Tibial nerve (tissue), 3 donors: ENCODE data around the gene DGKI.

ENCODE experiments used
- EP300 ChIP-seq, 2 donors: sonication (generic); formaldehyde crosslinking; IDR thresholded peaks; one replicate each; pipeline ENCODE4 v1.6.1; 2017; ENCODE audit warnings: antibody characterized with exemption in 2 of 2, mild to moderate bottlenecking in 1 of 2
- POLR2A ChIP-seq, 2 donors: fragments of 450-650 bp; IDR thresholded peaks; one replicate each; pipeline ENCODE4 v1.6.1; 2017; ENCODE audit warnings: antibody characterized with exemption in 2 of 2, mild to moderate bottlenecking in 2 of 2, moderate library complexity in 2 of 2

DNA sequence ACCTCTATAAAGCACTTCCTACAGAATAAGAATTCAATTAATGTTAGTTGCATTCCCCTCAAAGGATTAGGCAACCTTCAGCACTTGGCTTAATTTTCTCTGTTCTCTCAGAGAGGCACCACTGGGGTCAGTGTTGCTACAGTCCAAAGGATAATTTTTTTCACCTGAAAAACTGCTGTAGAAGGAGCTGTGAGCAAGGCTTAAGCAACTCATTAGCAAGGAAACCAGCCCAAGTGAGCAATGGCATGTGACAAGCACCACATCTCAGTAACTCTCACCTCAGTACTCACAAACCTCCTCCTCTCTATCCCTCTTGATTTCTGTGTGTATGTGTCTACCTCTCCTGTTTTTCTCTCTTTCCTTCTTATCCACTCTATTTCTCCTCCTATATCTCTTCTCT lies 55.9 kb downstream of the DGKI start:
- TF ChIP-seq EP300 (IDR thresholded peaks at IDR 0.05) (no peak), POLR2A (IDR thresholded peaks at IDR 0.05) (no peak)
